PFSK-1 (cell line): ENCODE data around the gene STARD6.

ENCODE experiments used
- FOXP2 ChIP-seq: optimal IDR thresholded peaks from 2 replicates; pipeline ENCODE3; 2011; ENCODE audit warnings: borderline replicate concordance, control low read depth, inconsistent platforms; ENCODE audit not compliant: insufficient read depth; ENCODE audit errors: extremely low read length, extremely low read depth
- POLR2AphosphoS5 ChIP-seq: IDR thresholded peaks from 2 replicates; pipeline ENCODE4 v1.6.1; 2012; ENCODE audit warnings: low read depth, mild to moderate bottlenecking, control low read depth, low read length, moderate library complexity
- REST ChIP-seq, 2 experiments: IDR thresholded peaks; 2 replicates each; pipeline versions ENCODE4 v1.6.1 to v1.8.0; 2011 to 2012; ENCODE audit warnings: low read depth in 2 of 2, low read length in 2 of 2, control low read depth in 1 of 2, inconsistent platforms in 1 of 2, mild to moderate bottlenecking in 1 of 2, moderate library complexity in 1 of 2; ENCODE audit not compliant: insufficient read depth in 1 of 2
- SIN3A ChIP-seq: IDR thresholded peaks from 2 replicates; pipeline ENCODE4 v1.6.1; 2012; ENCODE audit warnings: mild to moderate bottlenecking, low read length, moderate library complexity, borderline replicate concordance; ENCODE audit not compliant: insufficient read depth
- TAF1 ChIP-seq: IDR thresholded peaks from 2 replicates; pipeline ENCODE4 v1.6.1; 2012; ENCODE audit warnings: low read length, control low read depth, borderline replicate concordance; ENCODE audit not compliant: insufficient read depth

Gene STARD6

GRCh38 chr18:54327818-54328217, 29.8 kb downstream of the STARD6 start:
- no peak for TF ChIP-seq REST (IDR thresholded peaks at IDR 0.05; ENCODE audit: insufficient read depth in 1 of 2, low read depth in 2 of 2, low read length in 2 of 2)
- TF ChIP-seq POLR2AphosphoS5, result no peak
- TF ChIP-seq FOXP2, result no peak
- no peak for TF ChIP-seq TAF1
- no peak for TF ChIP-seq SIN3A

GRCh38 chr18:54323970-54324369, 33.7 kb downstream of the STARD6 start:
- TF ChIP-seq REST (IDR thresholded peaks at IDR 0.05; ENCODE audit: insufficient read depth in 1 of 2, low read depth in 2 of 2, low read length in 2 of 2), result no peak
- no peak for TF ChIP-seq TAF1
- no peak for TF ChIP-seq POLR2AphosphoS5
- no peak for TF ChIP-seq SIN3A
- no peak for TF ChIP-seq FOXP2

GRCh38 chr18:54323561-54323960, 34.1 kb downstream of the STARD6 start:
- TF ChIP-seq REST (IDR thresholded peaks at IDR 0.05; ENCODE audit: insufficient read depth in 1 of 2, low read depth in 2 of 2, low read length in 2 of 2) (no peak), TAF1 (no peak), SIN3A (no peak), FOXP2 (no peak), POLR2AphosphoS5 (no peak)

GRCh38 chr18:54316071-54316820, 41.4 kb downstream of the STARD6 start:
- TF ChIP-seq SIN3A (no peak), POLR2AphosphoS5 (no peak), TAF1 (no peak), REST (IDR thresholded peaks at IDR 0.05; ENCODE audit: insufficient read depth in 1 of 2, low read depth in 2 of 2, low read length in 2 of 2) (no peak), FOXP2 (no peak)
